HFF-Myc (cell line): ENCODE measurements around the gene GALNT10.

Experiments
- DNase-seq: peaks from one replicate; pipeline ENCODE4 v3.0.0-alpha.2; 2011; ENCODE audit warnings: low read depth; ENCODE audit errors: extremely low read depth
- H3K4me3 ChIP-seq: replicated peaks from 2 replicates; pipeline ENCODE4 v1.5.1; 2011; ENCODE audit warnings: low read depth, mild to moderate bottlenecking, control low read depth, low read length
- CTCF ChIP-seq: IDR thresholded peaks from 2 replicates; pipeline ENCODE4 v1.5.1; 2012; ENCODE audit warnings: mild to moderate bottlenecking, low read depth, low read length, control low read depth; ENCODE audit errors: missing control alignments

The GALNT10 gene

GRCh38 chr5:154388842-154389241 lies 198.3 kb downstream of the GALNT10 start:
- no peak for DNase-seq
- no peak for TF ChIP-seq CTCF
- no peak overlapping the region for H3K4me3 ChIP-seq

GRCh38 chr5:154390096-154390495 lies 199.6 kb downstream of the GALNT10 start:
- DNase-seq: no peak

DNA sequence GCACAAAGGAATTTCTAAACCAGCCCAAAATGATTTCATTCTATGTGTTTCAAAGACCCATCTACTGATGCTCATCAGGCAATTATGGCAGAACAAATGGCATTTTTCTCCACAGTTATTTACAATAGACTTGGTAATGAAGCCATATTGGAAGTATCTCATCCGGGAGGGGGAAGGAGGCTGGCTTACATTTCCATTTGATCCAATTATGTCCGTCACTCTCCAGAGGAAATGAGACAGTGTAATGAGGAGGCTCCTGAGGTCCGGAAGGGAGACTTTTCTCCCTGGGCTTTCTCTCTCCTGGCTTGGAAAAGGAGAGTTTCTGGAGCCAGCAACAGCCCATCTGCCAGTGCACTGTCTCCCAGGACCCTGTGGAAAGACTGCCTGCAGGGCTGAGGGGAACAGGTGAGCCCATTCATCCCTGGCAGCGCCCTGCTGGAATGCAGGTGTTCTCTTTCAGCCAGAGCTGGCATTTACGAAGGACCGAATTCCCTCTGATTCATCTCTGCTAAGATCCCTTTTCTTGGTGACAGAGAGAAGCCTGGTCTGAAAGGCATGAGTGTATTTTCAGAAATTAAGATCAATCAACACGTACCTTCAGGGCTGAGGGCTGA lies 200.3 kb downstream of the GALNT10 start:
- no peak for TF ChIP-seq CTCF
- DNase-seq: no peak

More at GRCh38 chr5:154390096-154390495, 199.6 kb downstream of the GALNT10 start:
- H3K4me3 ChIP-seq: no peak overlapping the region
- no peak for TF ChIP-seq CTCF

DNA sequence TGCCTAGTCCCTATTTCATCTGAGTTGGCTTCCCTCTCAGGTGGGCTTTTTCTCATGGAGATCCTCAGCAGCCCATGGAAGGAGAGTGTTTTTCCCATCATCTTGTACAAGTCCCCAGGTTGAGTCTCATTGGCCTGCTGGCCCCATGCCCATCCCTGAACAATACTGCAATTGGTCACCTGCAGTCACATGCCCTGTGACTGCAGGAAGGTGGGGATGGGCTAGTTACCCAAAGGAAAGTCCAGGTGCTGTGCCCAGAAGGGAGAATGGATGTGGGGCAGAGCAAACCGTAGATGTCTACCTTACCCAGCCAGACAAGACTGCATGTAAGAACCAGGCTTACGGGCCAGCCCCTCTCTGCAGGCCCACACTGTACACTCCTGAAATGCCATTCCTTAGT lies 201.3 kb downstream of the GALNT10 start:
- DNase-seq: no peak
- no peak overlapping the region for H3K4me3 ChIP-seq
- no peak for TF ChIP-seq CTCF

More for the DNA sequence above, 200.3 kb downstream of the GALNT10 start:
- H3K4me3 ChIP-seq: no peak overlapping the region

DNA sequence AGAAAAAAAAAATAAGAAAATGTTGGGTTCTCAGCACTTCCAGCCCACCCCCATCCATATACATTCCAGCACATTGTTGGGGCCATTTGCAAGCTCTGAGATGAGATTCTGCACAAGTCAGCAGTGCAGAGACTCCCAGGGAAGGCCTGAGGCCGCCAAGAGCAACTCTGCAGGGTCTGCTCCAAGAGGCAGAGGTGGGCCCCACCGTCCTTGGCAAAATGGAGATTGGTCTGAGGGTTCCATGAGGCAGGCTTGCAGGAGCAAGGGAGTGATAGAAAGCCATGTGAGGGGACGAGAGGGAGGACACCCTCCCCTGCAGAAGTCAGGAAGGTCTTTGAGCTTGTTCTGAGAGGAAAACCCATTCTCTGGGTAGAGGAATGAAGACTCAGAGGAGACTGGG lies 203.3 kb downstream of the GALNT10 start:
- DNase-seq: no peak
- no peak for TF ChIP-seq CTCF
- no peak overlapping the region for H3K4me3 ChIP-seq

- H3K4me3 ChIP-seq: no peak overlapping the region
- DNase-seq: no peak
- no peak for TF ChIP-seq CTCF
Observed at GRCh38 chr5:154394307-154394706, 203.8 kb downstream of the GALNT10 start.
